Upper lobe of left lung (tissue), 6 donors: ENCODE results near the gene TP53I13. TPM values are rescaled to one million over a fixed set of nuclear protein-coding genes. Genes with fewer than 3 reads are reported as not detected.

Experiments used
- ATAC-seq, 2 donors: fragments of 200-7000 bp; cut with Tn5 transposase; one replicate each; pipeline ENCODE4 v1.9.1; 2022; ENCODE audit warnings: mild to moderate bottlenecking in 2 of 2, moderate library complexity in 2 of 2; ENCODE audit not compliant: low FRiP score in 2 of 2
- DNase-seq, 2 donors: peaks; one replicate each; pipeline ENCODE4 v3.0.0-alpha.2; 2019 to 2020
- H3K27ac ChIP-seq, 4 donors: fragments of 200-600 bp; sonication (generic); one replicate each; pipeline ENCODE4 v1.5.1; 2016 to 2019
- H3K27me3 ChIP-seq, 4 donors: fragments of 200-600 bp; sonication (generic); one replicate each; pipeline ENCODE4 v1.5.1; 2017 to 2019
- H3K36me3 ChIP-seq, 4 donors: fragments of 200-600 bp; sonication (generic); one replicate each; pipeline ENCODE4 v1.5.1; 2016 to 2019
- H3K4me1 ChIP-seq, 4 donors: fragments of 200-600 bp; sonication (generic); one replicate each; pipeline ENCODE4 v1.5.1; 2018 to 2019
- H3K4me3 ChIP-seq, 4 donors: fragments of 200-600 bp; sonication (generic); one replicate each; pipeline ENCODE4 v1.5.1; 2017 to 2019; ENCODE audit warnings: mild to moderate bottlenecking in 2 of 4, moderate library complexity in 1 of 4
- H3K9me3 ChIP-seq, 4 donors: fragments of 200-600 bp; sonication (generic); one replicate each; pipeline ENCODE4 v1.5.1; 2018 to 2019
- CTCF ChIP-seq, 6 experiments: fragments of 450-650 bp in 4 of 6; fragments of 200-600 bp in 2 of 6; sonication (generic) in 2 of 6; IDR thresholded peaks; one replicate each; pipeline ENCODE4 v1.5.1; 2016 to 2019; ENCODE audit warnings: antibody characterized with exemption in 6 of 6
- EP300 ChIP-seq, 4 donors: sonication (generic); formaldehyde crosslinking; IDR thresholded peaks; one replicate each; pipeline ENCODE4 v1.5.1; 2017; ENCODE audit warnings: antibody characterized with exemption in 4 of 4, control low read depth in 2 of 4
- POLR2A ChIP-seq, 4 donors: fragments of 450-650 bp; IDR thresholded peaks; one replicate each; pipeline ENCODE4 v1.5.1; 2016 to 2017; ENCODE audit warnings: antibody characterized with exemption in 4 of 4, mild to moderate bottlenecking in 2 of 4
- POLR2AphosphoS5 ChIP-seq, 2 donors: sonication (generic); formaldehyde crosslinking; IDR thresholded peaks; one replicate each; pipeline ENCODE4 v1.5.1; 2017; ENCODE audit warnings: antibody characterized with exemption in 2 of 2
- WGBS, 2 donors: methylation state at CpG; one replicate each; pipeline ENCODE4 v1.1.5; 2017 to 2018; 5-methylcytosine and 5-hydroxymethylcytosine counted together
- total RNA-seq, 6 donors: library from RNA; depleted of rRNA in 4 of 6; stranded (reverse); fragments of >200 nt in 4 of 6; gene quantifications; one replicate each; pipeline versions ENCODE4 v1.1.0 to v1.2.1, GENCODE V29; 2016 to 2021
- donor health status: DM: no; HTN: no; CAD: no; lungs with moderate emphysema.
- donor health status: DM: no; HTN: yes; CAD: no; lungs with severe emphysema.

The TP53I13 gene
- total RNA-seq, 6 donors from 2014 or later: 57.3 to 178 (median 75.4) TPM

DNA sequence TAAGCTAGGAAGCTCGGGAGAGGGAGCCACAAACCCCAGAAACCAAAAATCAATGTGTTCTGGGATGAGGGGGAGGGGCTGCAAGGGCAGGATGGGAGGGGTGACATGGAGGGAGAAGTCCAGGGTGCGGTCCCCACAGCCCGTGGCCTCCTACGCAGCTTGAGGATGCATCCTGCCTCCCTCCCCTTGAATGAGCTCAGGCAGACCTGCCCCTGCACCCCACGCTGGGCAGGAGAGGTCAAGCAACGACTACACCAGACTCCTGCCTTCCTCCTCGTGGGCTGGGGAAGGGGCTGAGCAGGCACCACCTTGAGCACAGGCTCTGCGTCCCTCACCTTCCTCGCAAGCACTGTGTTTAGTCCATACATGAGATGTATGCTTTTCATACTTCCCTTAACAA lies 28.3 kb downstream of the TP53I13 start:
- DNase-seq: no peak
- H3K27ac ChIP-seq: no peak overlapping the region
- no peak for TF ChIP-seq POLR2A (IDR thresholded peaks at IDR 0.05)
- no peak for TF ChIP-seq POLR2AphosphoS5 (IDR thresholded peaks at IDR 0.05)
- TF ChIP-seq CTCF (IDR thresholded peaks at IDR 0.05): no peak
- TF ChIP-seq EP300 (IDR thresholded peaks at IDR 0.05): no peak

DNA sequence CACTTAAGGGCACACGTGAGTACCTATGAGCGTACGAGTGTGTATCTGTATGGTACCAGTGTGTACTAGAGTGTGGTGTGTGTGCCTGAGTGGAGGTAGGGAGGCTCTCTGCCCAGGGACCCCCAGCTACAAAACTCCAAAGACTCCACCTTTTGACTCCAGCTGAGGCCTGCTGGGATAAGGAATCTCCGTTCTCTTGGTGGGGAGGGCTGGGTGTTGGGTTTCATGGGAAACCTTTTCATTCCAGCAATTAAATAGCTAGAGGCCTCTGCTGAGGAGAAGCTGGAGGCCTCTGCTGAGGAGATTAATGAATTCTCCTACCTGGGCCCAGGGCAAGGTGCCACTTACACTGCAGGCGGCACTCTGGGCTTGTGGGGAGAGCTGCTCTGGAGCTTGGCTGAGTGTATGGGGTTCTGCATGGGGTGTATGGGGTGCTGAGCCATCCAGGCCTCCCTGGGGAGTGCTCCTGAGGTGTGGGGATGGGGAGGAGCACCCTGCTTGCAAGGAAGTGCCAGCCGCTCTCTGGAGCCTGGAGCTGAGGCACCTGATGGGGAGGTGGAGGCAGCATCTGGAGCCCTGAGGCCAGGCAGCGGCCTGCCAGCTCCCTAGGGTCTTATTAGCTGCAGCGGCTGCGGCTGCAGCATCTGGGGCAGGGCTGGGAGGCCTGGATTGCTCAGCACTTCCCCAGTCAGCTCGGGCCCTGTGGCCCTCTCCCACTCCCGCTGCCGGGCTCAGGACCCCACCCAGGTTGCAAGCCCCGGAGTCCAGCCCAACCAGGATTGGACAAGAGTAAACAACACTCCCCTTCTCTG lies 29.1 kb downstream of the TP53I13 start:
- ATAC-seq (peak in 1 of 2 donors; percentile 11), DNase-seq (no peak)
- Histone ChIP-seq H3K4me3 (no peak overlapping the region), H3K27me3 (no peaks in the 10 kb centered on the region), H3K27ac (no peak overlapping the region), H3K9me3 (no peaks in the 10 kb centered on the region), H3K4me1 (peaks cover 11 to 18% (median 13%) of the 10 kb centered on the region in 4 donors), H3K36me3 (no peaks in the 10 kb centered on the region)
- 75 to 88% methylated on average over 9 of the region's 13 CpGs for WGBS, 2 donors
- TF ChIP-seq POLR2A (IDR thresholded peaks at IDR 0.05): no peak
- no peak for TF ChIP-seq CTCF (IDR thresholded peaks at IDR 0.05)
- TF ChIP-seq EP300 (IDR thresholded peaks at IDR 0.05): no peak
- TF ChIP-seq POLR2AphosphoS5 (IDR thresholded peaks at IDR 0.05): no peak

More for the DNA sequence above, 28.3 kb downstream of the TP53I13 start:
- peaks cover 19 to 25% (median 21%) of the 10 kb centered on the region in 4 donors for H3K4me1 ChIP-seq
- 74 to 82% methylated on average over 9 of the region's 9 CpGs for WGBS, 2 donors
- ATAC-seq: peak in 1 of 2 donors; percentile 50
- no peaks in the 10 kb centered on the region for H3K36me3 ChIP-seq
- peaks cover 0 to 3% (median 0%) of the 10 kb centered on the region in 4 donors for H3K27me3 ChIP-seq
- no peak overlapping the region for H3K4me3 ChIP-seq
- H3K9me3 ChIP-seq: no peaks in the 10 kb centered on the region

GRCh38 chr17:29603109-29603674 lies 34.7 kb downstream of the TP53I13 start:
- Histone ChIP-seq H3K4me3 (no peak overlapping the region), H3K9me3 (no peaks in the 10 kb centered on the region), H3K27me3 (no peaks in the 10 kb centered on the region), H3K27ac (no peak overlapping the region), H3K36me3 (no peaks in the 10 kb centered on the region), H3K4me1 (no peaks in the 10 kb centered on the region)
- no peak for TF ChIP-seq POLR2AphosphoS5 (IDR thresholded peaks at IDR 0.05)
- TF ChIP-seq CTCF (IDR thresholded peaks at IDR 0.05): no peak
- TF ChIP-seq EP300 (IDR thresholded peaks at IDR 0.05): no peak
- no peak for TF ChIP-seq POLR2A (IDR thresholded peaks at IDR 0.05)
- DNase-seq: no peak
- 93 to 97% methylated on average over 6 of the region's 6 CpGs for WGBS, 2 donors
- no peak for ATAC-seq

GRCh38 chr17:29607557-29608195 lies 39.2 kb downstream of the TP53I13 start:
- 91 to 95% methylated on average over 19 to 20 of the region's 29 CpGs for WGBS, 2 donors
- H3K27ac ChIP-seq: no peak overlapping the region
- DNase-seq (no peak), ATAC-seq (no peak)
- no peaks in the 10 kb centered on the region for H3K27me3 ChIP-seq
- H3K4me3 ChIP-seq: no peak overlapping the region
- no peaks in the 10 kb centered on the region for H3K9me3 ChIP-seq
- peaks cover 0 to 1% (median under 1%) of the 10 kb centered on the region in 4 donors for H3K4me1 ChIP-seq
- no peaks in the 10 kb centered on the region for H3K36me3 ChIP-seq
- TF ChIP-seq POLR2A (IDR thresholded peaks at IDR 0.05) (no peak), CTCF (IDR thresholded peaks at IDR 0.05) (no peak), POLR2AphosphoS5 (IDR thresholded peaks at IDR 0.05) (no peak), EP300 (IDR thresholded peaks at IDR 0.05) (no peak)
